Sigmoid colon (tissue), 4 donors: ENCODE results near the gene EPB41L1.

Experiments used
- POLR2A ChIP-seq, 2 donors: fragments of 450-650 bp; IDR thresholded peaks; one replicate each; pipeline ENCODE4 v1.6.1; 2016; ENCODE audit warnings: antibody characterized with exemption in 2 of 2, mild to moderate bottlenecking in 2 of 2, moderate library complexity in 2 of 2
- POLR2AphosphoS5 ChIP-seq, 4 donors: sonication (generic); formaldehyde crosslinking; IDR thresholded peaks; one replicate each; pipeline ENCODE4 v1.6.1; 2017; ENCODE audit warnings: antibody characterized with exemption in 4 of 4
- TF ChIP-seq, protein P1 (sequence below), 4 experiments: fragments of 450-650 bp in 3 of 4; fragments of 200-600 bp in 1 of 4; IDR thresholded peaks; one replicate each; pipeline ENCODE4 v1.5.1; 2016 to 2019; ENCODE audit warnings: antibody characterized with exemption in 4 of 4, mild to moderate bottlenecking in 3 of 4, moderate library complexity in 2 of 4

DNA sequence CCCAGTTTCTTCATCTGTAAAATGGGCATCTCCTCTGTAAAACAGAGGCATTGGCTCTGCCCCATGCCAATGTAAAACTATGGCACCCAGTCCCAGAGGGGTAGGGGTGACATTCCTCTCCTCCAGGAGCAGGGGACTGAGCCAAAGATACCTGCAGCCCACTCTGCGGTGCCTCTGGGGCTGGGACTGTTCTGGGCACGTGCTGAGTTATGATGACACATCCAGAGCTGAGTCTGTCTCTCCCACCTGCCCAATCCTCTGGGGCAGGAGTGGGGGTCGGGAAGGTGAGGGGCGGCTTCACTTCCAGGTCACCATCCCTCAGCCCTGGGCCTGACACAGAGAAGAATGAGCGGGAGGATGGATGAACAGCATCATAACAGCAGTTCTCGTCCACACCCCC lies 111.6 kb downstream of the EPB41L1 start:
- no peak for TF ChIP-seq POLR2AphosphoS5 (IDR thresholded peaks at IDR 0.05)
- TF ChIP-seq, protein P1, sequence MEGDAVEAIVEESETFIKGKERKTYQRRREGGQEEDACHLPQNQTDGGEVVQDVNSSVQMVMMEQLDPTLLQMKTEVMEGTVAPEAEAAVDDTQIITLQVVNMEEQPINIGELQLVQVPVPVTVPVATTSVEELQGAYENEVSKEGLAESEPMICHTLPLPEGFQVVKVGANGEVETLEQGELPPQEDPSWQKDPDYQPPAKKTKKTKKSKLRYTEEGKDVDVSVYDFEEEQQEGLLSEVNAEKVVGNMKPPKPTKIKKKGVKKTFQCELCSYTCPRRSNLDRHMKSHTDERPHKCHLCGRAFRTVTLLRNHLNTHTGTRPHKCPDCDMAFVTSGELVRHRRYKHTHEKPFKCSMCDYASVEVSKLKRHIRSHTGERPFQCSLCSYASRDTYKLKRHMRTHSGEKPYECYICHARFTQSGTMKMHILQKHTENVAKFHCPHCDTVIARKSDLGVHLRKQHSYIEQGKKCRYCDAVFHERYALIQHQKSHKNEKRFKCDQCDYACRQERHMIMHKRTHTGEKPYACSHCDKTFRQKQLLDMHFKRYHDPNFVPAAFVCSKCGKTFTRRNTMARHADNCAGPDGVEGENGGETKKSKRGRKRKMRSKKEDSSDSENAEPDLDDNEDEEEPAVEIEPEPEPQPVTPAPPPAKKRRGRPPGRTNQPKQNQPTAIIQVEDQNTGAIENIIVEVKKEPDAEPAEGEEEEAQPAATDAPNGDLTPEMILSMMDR (IDR thresholded peaks at IDR 0.05): no peak
- no peak for TF ChIP-seq POLR2A (IDR thresholded peaks at IDR 0.05)
